ENCODE measurements around the gene MTRR. TPM values are rescaled to one million over a fixed set of nuclear protein-coding genes. Genes with fewer than 3 reads are reported as not detected.

MTRR gene
- total RNA-seq, 4 donors from 2014 or later, result 22.0 to 34.5 (median 33.8) TPM

- Histone ChIP-seq H3K9me3 (no peaks in the 10 kb centered on the region), H3K36me3 (peaks cover 56 to 98% (median 84%) of the 10 kb centered on the region in 4 donors), H3K27me3 (no peaks in the 10 kb centered on the region), H3K27ac (replicated peaks in 1 of 4) (no peak overlapping the region), H3K4me1 (no peaks in the 10 kb centered on the region), H3K4me3 (no peak overlapping the region)
- TF ChIP-seq CTCF (IDR thresholded peaks at IDR 0.05) (no peak), POLR2A (IDR thresholded peaks at IDR 0.05; ENCODE audit: low read depth) (no peak), EP300 (IDR thresholded peaks at IDR 0.05) (no peak), POLR2AphosphoS5 (IDR thresholded peaks at IDR 0.05) (no peak)
- DNase-seq (ENCODE audit: extremely low spot score), result no peak
- intact Hi-C loops (cut with DNase I), result no loop called here
- 81% methylated on average over 2 of the region's 2 CpGs for WGBS
Observed at GRCh38 chr5:7894860-7895259, 25.9 kb downstream of the MTRR start.

- no peaks in the 10 kb centered on the region for H3K9me3 ChIP-seq
- intact Hi-C loops (cut with DNase I), result no loop called here
- H3K27ac ChIP-seq (replicated peaks in 1 of 4), result no peak overlapping the region
- H3K27me3 ChIP-seq, result no peaks in the 10 kb centered on the region
- H3K4me1 ChIP-seq, result no peaks in the 10 kb centered on the region
- no peak overlapping the region for H3K4me3 ChIP-seq
- TF ChIP-seq POLR2AphosphoS5 (IDR thresholded peaks at IDR 0.05) (no peak), CTCF (IDR thresholded peaks at IDR 0.05) (no peak), POLR2A (IDR thresholded peaks at IDR 0.05; ENCODE audit: low read depth) (no peak), EP300 (IDR thresholded peaks at IDR 0.05) (no peak)
- WGBS, result 77% methylated on average over 5 of the region's 5 CpGs
- DNase-seq (ENCODE audit: extremely low spot score), result no peak
- peaks cover 63 to 100% (median 91%) of the 10 kb centered on the region in 4 donors for H3K36me3 ChIP-seq
Observed at GRCh38 chr5:7897014-7897600, 28.2 kb downstream of the MTRR start.

- intact Hi-C loops (cut with DNase I), result no loop called here
- Histone ChIP-seq H3K27ac (replicated peaks in 1 of 4) (no peak overlapping the region), H3K4me1 (no peaks in the 10 kb centered on the region), H3K27me3 (no peaks in the 10 kb centered on the region), H3K4me3 (no peak overlapping the region), H3K9me3 (peaks cover 0 to under 1% (median 0%) of the 10 kb centered on the region in 4 donors), H3K36me3 (peaks cover 50 to 72% (median 60%) of the 10 kb centered on the region in 4 donors)
- 96% methylated on average over 3 of the region's 3 CpGs for WGBS
- DNase-seq (ENCODE audit: extremely low spot score), result no peak
- TF ChIP-seq POLR2AphosphoS5 (IDR thresholded peaks at IDR 0.05), result no peak
Observed at GRCh38 chr5:7902201-7902600, 33.3 kb downstream of the MTRR start.

- no peaks in the 10 kb centered on the region for H3K27me3 ChIP-seq
- peaks cover 0 to 6% (median 2%) of the 10 kb centered on the region in 4 donors for H3K9me3 ChIP-seq
- intact Hi-C loops (cut with DNase I), result no loop called here
- no peak overlapping the region for H3K4me3 ChIP-seq
- DNase-seq (ENCODE audit: extremely low spot score), result no peak
- H3K27ac ChIP-seq (replicated peaks in 1 of 4), result no peak overlapping the region
- peaks cover 43 to 65% (median 54%) of the 10 kb centered on the region in 4 donors for H3K36me3 ChIP-seq
- no peak for TF ChIP-seq POLR2AphosphoS5 (IDR thresholded peaks at IDR 0.05)
- no peak for TF ChIP-seq EP300 (IDR thresholded peaks at IDR 0.05)
- TF ChIP-seq POLR2A (IDR thresholded peaks at IDR 0.05; ENCODE audit: low read depth), result no peak
- no peak for TF ChIP-seq CTCF (IDR thresholded peaks at IDR 0.05)
- WGBS, result 96% methylated on average over 9 of the region's 9 CpGs
- H3K4me1 ChIP-seq, result no peaks in the 10 kb centered on the region
Observed at GRCh38 chr5:7902666-7903625, 34.0 kb downstream of the MTRR start.

GRCh38 chr5:7904170-7904569, 35.2 kb downstream of the MTRR start:
- H3K4me1 ChIP-seq, result no peaks in the 10 kb centered on the region
- no peak overlapping the region for H3K27ac ChIP-seq (replicated peaks in 1 of 4)
- intact Hi-C loops (cut with DNase I), result no loop called here
- no peak overlapping the region for H3K4me3 ChIP-seq
- no peak for DNase-seq (ENCODE audit: extremely low spot score)
- H3K9me3 ChIP-seq, result peaks cover 0 to 16% (median 4%) of the 10 kb centered on the region in 4 donors
- peaks cover 34 to 59% (median 45%) of the 10 kb centered on the region in 4 donors for H3K36me3 ChIP-seq
- H3K27me3 ChIP-seq, result no peaks in the 10 kb centered on the region
- 86% methylated on average over 2 of the region's 2 CpGs for WGBS
- TF ChIP-seq POLR2A (IDR thresholded peaks at IDR 0.05; ENCODE audit: low read depth) (no peak), EP300 (IDR thresholded peaks at IDR 0.05) (no peak), CTCF (IDR thresholded peaks at IDR 0.05) (no peak)

Data from esophagus muscularis mucosa (tissue), 4 donors.